ENCODE measurements around the gene OCIAD1.

GRCh38 chr4:48891028-48891619 is 60.2 kb downstream of the OCIAD1 start:
- no peak for TF ChIP-seq GATA2 (IDR thresholded peaks at IDR 0.05; ENCODE audit: low read depth, low read length)
- no peak for TF ChIP-seq GATA3 (IDR thresholded peaks at IDR 0.05; ENCODE audit: low read depth, low read length)

Data from SH-SY5Y (cell line).